ENCODE data around the gene FOXA3.

Gene FOXA3

DNA sequence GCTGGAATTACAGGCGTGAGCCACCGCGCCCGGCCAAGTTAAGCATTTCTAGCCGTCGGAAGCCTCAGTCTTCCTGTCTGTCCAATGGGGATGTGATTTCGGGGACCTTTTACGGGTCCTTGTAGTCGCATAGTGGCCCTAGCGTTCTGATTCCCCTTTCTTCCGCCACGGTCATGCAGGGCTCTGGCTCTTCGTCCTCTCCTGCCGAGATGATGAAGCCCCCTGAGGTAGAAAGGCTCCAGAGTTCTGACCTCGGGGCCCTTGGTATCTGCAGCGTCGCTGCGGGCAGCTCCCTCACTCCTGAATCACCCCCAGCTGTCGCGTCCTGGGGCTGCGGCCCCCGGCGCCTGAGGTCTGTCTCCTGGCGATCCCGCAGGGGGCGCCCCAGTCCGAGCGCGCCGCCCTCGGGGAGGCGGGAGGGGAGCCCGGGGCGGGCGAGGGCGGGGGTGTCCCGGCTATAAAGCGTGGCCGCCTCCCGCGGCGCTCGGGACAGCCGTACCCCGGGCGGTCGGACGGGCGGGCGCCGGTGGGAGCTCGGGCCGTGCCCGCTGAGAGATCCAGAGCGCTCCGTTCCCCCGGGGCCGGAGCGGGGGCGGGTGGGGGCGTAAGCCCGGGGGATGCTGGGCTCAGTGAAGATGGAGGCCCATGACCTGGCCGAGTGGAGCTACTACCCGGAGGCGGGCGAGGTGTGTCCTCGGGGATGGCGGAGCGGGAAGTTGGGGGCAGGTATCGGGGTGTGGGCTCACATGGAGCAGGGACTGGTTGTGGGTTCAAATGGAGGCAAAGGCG is at the start of gene FOXA3:
Gene FOXA3 (plus strand): TSS at position 487 of the 789 bp plus-strand sequence. CDS start 131 bp downstream, at position 618.
- FAIRE-seq (no peak), DNase-seq (ENCODE audit: insufficient read length, low spot score) (peak; percentile 85)
- TF ChIP-seq, protein P1, sequence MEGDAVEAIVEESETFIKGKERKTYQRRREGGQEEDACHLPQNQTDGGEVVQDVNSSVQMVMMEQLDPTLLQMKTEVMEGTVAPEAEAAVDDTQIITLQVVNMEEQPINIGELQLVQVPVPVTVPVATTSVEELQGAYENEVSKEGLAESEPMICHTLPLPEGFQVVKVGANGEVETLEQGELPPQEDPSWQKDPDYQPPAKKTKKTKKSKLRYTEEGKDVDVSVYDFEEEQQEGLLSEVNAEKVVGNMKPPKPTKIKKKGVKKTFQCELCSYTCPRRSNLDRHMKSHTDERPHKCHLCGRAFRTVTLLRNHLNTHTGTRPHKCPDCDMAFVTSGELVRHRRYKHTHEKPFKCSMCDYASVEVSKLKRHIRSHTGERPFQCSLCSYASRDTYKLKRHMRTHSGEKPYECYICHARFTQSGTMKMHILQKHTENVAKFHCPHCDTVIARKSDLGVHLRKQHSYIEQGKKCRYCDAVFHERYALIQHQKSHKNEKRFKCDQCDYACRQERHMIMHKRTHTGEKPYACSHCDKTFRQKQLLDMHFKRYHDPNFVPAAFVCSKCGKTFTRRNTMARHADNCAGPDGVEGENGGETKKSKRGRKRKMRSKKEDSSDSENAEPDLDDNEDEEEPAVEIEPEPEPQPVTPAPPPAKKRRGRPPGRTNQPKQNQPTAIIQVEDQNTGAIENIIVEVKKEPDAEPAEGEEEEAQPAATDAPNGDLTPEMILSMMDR (IDR thresholded peaks at IDR 0.05; ENCODE audit: insufficient read depth, missing control alignments) = peak; percentile 38

DNA sequence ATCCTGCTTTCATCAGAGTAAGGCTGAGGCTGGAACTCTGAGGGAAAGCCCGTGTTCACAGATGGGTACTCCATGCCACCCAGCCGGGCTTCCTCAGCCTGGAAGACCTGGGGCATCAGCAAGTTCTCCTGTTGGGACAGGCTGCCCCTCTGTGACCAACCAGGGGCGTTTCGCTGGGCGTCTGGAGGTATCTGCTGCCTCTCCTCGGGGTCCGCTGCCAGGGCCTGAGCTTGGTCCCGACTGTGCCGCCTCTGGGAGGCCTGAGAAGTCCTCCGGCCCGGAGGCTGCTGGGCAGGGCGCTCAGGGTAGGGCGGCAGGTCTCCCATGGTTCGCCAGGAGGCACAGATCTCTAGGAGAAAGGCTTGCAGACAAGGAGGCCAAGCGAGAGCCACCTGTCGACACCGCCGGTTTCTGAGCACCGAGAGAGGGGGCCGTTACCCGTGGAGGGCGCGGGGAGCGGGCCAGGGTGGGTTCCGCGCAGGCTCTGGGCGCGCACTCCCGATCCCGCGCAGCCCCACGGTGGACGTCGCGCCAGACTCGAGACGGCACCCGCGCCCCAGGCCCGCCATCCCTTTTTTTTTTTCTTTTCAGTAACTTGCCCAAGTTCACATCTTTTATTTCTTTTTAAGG is 49.2 kb upstream of the FOXA3 start, which contains the start of gene RSPH6A:
Gene RSPH6A (minus strand): TSS at position 458 of the 630 bp plus-strand sequence. CDS start 132 bp downstream, at position 326.
- no peak for DNase-seq (ENCODE audit: insufficient read length, low spot score)
- TF ChIP-seq, protein P1 (IDR thresholded peaks at IDR 0.05; ENCODE audit: insufficient read depth, missing control alignments) = no peak

DNA sequence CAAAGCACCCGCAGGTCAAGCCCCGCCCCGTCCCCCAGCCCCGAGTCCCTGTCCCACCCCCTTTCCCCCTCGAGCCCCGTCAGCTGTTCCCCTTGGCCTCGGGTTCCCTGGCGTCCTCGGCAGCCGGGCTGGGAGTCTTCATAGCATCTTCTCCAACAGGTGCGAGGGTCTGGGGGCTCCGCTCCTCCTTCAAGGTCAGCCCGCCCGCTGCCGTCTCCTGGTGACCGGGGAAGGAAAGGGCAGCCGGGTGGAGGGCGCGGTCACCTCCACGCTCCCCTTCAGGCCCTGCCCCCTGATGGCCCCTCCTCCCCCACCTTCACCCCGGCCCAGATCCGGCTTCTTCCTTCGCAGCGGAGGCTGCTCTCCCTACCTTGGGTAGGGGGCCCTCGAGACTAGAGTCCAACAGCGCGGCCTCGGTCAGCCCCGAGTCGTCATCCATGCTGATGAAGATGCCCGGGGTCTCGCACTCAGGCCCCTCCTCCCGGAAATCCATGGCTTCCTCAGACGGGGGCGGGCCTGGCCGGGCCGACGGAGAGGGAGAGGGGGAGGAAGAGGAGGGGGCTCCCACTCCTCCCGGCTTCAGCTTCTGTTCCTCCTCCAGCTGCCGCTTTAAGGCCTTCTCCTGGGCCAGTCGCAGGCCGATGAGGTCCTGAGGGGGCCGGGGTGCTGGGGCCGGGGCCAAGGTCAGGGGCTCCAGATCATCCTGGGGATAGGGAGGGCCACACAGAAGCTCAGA is 48.5 kb upstream of the FOXA3 start:
- FAIRE-seq (no peak), DNase-seq (ENCODE audit: insufficient read length, low spot score) (no peak)
- TF ChIP-seq, protein P1 (IDR thresholded peaks at IDR 0.05; ENCODE audit: insufficient read depth, missing control alignments) = no peak

More for the DNA sequence above, 49.2 kb upstream of the FOXA3 start, which contains the start of gene RSPH6A:
- no peak for FAIRE-seq

DNA sequence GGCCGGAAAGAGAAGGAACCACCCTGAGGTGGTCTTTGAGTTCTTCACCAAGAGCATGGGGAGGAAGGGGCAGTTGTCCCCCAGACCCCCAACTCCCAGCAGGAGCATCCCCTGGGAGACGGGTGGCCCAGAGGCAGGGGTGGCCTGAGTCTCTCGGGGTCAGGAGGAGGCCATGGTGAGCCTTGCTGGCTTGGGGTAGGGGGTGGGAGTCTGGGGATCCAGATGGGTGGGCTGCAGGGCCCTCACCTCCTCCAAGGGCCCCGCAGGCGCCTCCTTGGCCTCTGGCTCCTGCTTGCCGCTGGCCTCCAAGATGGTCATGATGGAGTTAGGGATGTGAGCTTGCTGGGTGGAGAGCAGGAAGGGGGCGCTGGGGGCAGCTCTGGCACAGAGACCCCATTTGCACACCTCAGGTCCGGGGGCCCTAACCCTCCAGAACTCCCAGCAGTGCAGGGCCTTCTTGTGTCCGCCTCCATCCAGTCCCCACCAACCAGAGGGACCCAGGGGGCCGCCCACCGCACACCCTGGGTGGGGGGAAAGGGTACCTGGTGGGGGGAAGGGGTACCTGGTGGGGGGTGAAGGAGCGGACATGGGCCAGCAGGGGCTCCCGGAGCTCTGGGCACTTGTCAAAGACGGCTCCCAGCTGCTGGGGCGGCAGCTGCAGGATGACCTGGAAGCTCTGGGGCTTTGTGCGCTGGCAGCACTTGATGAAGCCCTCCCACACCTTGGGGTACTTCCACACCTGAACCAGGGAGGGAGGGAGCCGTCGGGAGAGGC is 47.7 kb upstream of the FOXA3 start:
- TF ChIP-seq, protein P1 (IDR thresholded peaks at IDR 0.05; ENCODE audit: insufficient read depth, missing control alignments) = no peak
- FAIRE-seq = no peak
- DNase-seq (ENCODE audit: insufficient read length, low spot score) = no peak

DNA sequence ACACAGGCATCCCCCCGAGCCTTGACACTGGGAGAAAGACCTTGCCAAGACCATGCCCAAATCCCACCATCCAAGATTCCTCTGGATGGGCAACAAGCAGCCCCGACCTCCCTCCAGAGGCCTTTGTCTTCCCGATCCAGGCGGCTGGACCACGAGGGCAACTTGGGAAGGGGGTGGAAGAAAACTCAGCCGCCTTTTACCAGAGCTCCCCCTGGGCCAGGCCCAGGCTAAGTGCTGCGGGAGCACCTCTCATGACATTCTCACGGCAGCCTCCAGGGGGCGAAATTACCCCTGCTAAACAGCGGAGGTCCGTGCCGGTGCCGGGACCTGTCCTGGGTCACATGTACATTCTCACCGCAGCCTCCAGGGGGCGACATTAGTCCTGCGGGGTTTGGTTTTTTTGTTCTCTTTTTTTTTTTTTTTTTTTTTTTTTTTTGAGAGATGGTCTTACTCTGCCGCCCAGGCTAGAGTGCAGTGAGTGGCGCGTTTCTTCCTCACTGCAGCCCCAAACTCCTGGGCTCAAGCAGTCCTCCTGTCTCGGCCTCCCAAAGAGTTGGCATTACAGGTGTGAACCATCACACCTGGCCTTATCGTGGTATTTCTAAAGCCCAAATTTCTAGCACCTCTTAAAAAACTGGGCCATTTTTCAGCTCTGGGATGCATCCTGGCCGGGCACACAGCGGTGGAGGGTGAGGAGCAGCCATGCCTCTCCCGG is 47.0 kb upstream of the FOXA3 start:
- no peak for FAIRE-seq
- peak; percentile 99 for DNase-seq (ENCODE audit: insufficient read length, low spot score)
- TF ChIP-seq, protein P1 (IDR thresholded peaks at IDR 0.05; ENCODE audit: insufficient read depth, missing control alignments) = peak; percentile 87

DNA sequence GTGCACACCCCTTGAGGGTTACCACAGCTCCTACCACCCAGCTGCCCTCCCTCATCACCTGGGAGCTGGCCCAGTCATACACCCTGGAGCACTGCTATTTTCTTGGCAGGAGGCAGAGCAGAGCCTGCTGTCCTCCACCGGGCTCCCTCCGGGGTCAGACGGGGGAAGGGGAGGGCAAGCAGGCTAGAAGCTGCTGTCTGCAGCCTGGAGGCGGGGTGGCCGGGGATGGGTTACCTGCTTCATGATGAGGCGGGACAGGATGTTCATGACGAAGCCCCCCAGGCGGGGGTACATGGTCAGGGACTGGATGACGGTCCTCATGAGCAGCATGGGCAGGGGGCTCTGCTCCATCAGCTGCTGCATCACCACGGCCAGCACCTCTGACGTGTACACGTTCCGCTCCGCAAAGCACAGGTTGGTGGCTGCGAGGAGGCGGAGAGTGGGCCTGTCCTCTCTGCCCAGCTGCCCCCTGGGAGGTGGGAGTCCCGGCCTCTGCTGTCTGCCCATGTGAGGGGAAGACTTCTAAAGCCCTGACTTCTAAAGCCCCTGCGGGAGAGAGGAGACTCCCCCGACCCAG is 46.3 kb upstream of the FOXA3 start:
- TF ChIP-seq, protein P1 (IDR thresholded peaks at IDR 0.05; ENCODE audit: insufficient read depth, missing control alignments) = no peak
- no peak for DNase-seq (ENCODE audit: insufficient read length, low spot score)
- no peak for FAIRE-seq
